SU-DHL-6 (cell line): Measurements from ENCODE around the gene AADAT.

Experiments
- H2AFZ ChIP-seq: fragments of 200-600 bp; sonication (generic); 2 replicates; pipeline ENCODE4 v1.6.1; 2014; ENCODE audit warnings: low read depth, mild to moderate bottlenecking, moderate library complexity, mixed read lengths, antibody characterized with exemption, low read length; ENCODE audit not compliant: severe bottlenecking
- H3F3A ChIP-seq: fragments of 200-600 bp; shearing (Covaris generic); 2 replicates; pipeline ENCODE4 v1.6.0; 2016; ENCODE audit warnings: antibody characterized with exemption, mild to moderate bottlenecking; ENCODE audit not compliant: insufficient read depth
- H3K27ac ChIP-seq: fragments of 200-600 bp; sonication (generic); 2 replicates; pipeline ENCODE4 v1.5.1; 2016; ENCODE audit warnings: low read depth, mild to moderate bottlenecking, low read length, moderate library complexity, mixed read lengths
- H3K27me3 ChIP-seq: fragments of 200-600 bp; sonication (generic), shearing (Covaris generic); 2 replicates; pipeline ENCODE4 v1.6.0; 2014; ENCODE audit warnings: mild to moderate bottlenecking, low read length
- H3K36me3 ChIP-seq: fragments of 200-600 bp; sonication (generic); 2 replicates; pipeline ENCODE4 v1.6.1; 2014; ENCODE audit warnings: mild to moderate bottlenecking, low read length, mixed read lengths
- H3K4me2 ChIP-seq: fragments of 300-600, 200-600 bp; shearing (Covaris generic), sonication (generic); 2 replicates; pipeline ENCODE4 v1.6.0; 2014; ENCODE audit warnings: low read length, low read depth, mild to moderate bottlenecking; ENCODE audit not compliant: poor library complexity, severe bottlenecking
- H3K4me3 ChIP-seq: fragments of 200-600 bp; sonication (generic); 2 replicates; pipeline ENCODE4 v1.5.1; 2014; ENCODE audit warnings: antibody characterized with exemption, low read length, mild to moderate bottlenecking, mixed read lengths; ENCODE audit not compliant: insufficient read depth, poor library complexity, severe bottlenecking
- H3K79me2 ChIP-seq: fragments of 200-600 bp; sonication (generic); 2 replicates; pipeline ENCODE4 v1.6.1; 2014; ENCODE audit warnings: mild to moderate bottlenecking, low read length, moderate library complexity; ENCODE audit not compliant: insufficient read depth
- H3K9ac ChIP-seq: fragments of 200-600 bp; sonication (generic); 2 replicates; pipeline ENCODE4 v1.7.0; 2014; ENCODE audit warnings: mild to moderate bottlenecking, low read length
- H3K9me2 ChIP-seq: fragments of 200-600 bp; sonication (generic); replicated peaks from 2 replicates; pipeline ENCODE4 v1.6.1; 2014; ENCODE audit warnings: low read length; ENCODE audit not compliant: insufficient read depth
- H3K9me3 ChIP-seq: fragments of 200-600 bp; sonication (generic); 2 replicates; pipeline ENCODE4 v1.6.1; 2014; ENCODE audit warnings: low read length, mixed read lengths; ENCODE audit not compliant: insufficient read depth
- H4K20me1 ChIP-seq: fragments of 200-600 bp; sonication (generic); 2 replicates; pipeline ENCODE4 v1.6.1; 2014; ENCODE audit warnings: low read depth, mild to moderate bottlenecking, antibody characterized with exemption, low read length, moderate library complexity, mixed read lengths
- EZH2phosphoT487 ChIP-seq: fragments of 200-600 bp; sonication (generic), shearing (Covaris generic); conservative IDR thresholded peaks from 2 replicates; pipeline ENCODE4 v1.6.1; 2018; ENCODE audit warnings: mild to moderate bottlenecking, antibody characterized with exemption, low read length, moderate library complexity, mixed read lengths
- TF ChIP-seq, protein P1 (sequence below): fragments of 200-600 bp; sonication (generic); IDR thresholded peaks from one replicate; pipeline ENCODE4 v1.5.1; 2017; ENCODE audit warnings: antibody characterized with exemption, mild to moderate bottlenecking, low read length, moderate library complexity; ENCODE audit not compliant: insufficient read depth, poor library complexity, severe bottlenecking

Gene AADAT

DNA sequence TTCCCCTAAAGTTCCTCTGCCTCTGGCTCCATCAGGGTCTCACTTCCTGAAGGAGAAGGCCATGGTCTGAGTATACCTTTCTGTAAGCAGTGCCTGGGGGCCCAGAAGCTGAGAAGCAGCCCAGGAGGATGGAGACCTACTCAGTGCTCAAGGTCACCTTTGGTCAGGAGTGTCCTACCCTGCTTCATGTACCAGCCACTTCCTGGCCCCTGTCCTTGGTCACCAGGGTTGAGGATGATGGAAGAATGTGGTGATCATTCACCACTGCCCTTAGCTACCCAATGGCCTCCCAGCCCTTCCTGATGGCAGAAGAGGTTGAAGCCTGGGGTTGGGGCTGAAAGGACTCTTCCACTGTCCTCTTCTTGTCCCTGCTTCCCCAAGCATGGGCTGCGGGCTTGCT is 54.5 kb downstream of the AADAT start:
- no peaks in the 10 kb centered on the region for H3K9me2 ChIP-seq
- TF ChIP-seq EZH2phosphoT487, result no peak
- TF ChIP-seq, protein P1, sequence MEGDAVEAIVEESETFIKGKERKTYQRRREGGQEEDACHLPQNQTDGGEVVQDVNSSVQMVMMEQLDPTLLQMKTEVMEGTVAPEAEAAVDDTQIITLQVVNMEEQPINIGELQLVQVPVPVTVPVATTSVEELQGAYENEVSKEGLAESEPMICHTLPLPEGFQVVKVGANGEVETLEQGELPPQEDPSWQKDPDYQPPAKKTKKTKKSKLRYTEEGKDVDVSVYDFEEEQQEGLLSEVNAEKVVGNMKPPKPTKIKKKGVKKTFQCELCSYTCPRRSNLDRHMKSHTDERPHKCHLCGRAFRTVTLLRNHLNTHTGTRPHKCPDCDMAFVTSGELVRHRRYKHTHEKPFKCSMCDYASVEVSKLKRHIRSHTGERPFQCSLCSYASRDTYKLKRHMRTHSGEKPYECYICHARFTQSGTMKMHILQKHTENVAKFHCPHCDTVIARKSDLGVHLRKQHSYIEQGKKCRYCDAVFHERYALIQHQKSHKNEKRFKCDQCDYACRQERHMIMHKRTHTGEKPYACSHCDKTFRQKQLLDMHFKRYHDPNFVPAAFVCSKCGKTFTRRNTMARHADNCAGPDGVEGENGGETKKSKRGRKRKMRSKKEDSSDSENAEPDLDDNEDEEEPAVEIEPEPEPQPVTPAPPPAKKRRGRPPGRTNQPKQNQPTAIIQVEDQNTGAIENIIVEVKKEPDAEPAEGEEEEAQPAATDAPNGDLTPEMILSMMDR, result no peak
- no peaks in the 10 kb centered on the region for H3K36me3 ChIP-seq
- no peak overlapping the region for H3K4me2 ChIP-seq
- H3K79me2 ChIP-seq, result no peaks in the 10 kb centered on the region
- no peak overlapping the region for H2AFZ ChIP-seq
- no peaks in the 10 kb centered on the region for H3K9me3 ChIP-seq
- no peaks in the 10 kb centered on the region for H4K20me1 ChIP-seq
- H3K4me3 ChIP-seq, result no peak overlapping the region
- no peak overlapping the region for H3K9ac ChIP-seq
- no peaks in the 10 kb centered on the region for H3F3A ChIP-seq
- no peak overlapping the region for H3K27ac ChIP-seq
- no peaks in the 10 kb centered on the region for H3K27me3 ChIP-seq

DNA sequence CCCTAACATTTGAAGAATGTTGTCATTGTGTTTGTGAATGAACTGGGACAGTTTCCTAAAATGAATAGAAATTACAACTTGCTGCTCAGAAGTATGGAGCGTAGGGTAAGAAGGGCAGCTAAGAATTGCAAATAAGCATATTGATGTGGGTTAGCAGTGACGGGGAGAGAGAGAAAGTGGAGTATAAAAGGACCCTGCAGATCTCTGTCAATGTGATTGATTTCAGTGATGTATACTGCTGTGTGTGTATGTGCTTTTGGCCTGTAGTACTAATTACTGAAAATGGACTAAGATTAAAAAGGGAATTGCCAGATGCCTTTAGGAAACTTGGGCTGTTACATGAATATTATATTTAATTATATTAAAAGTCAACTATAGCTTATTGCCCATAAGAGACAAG is 55.8 kb downstream of the AADAT start:
- Histone ChIP-seq H3K9ac (no peak overlapping the region), H3K9me2 (no peaks in the 10 kb centered on the region), H3K4me3 (no peak overlapping the region), H3K36me3 (no peaks in the 10 kb centered on the region), H3K4me2 (no peak overlapping the region), H3K79me2 (no peaks in the 10 kb centered on the region), H3K9me3 (no peaks in the 10 kb centered on the region), H3F3A (no peaks in the 10 kb centered on the region), H2AFZ (no peak overlapping the region), H3K27ac (no peak overlapping the region), H3K27me3 (no peaks in the 10 kb centered on the region), H4K20me1 (no peaks in the 10 kb centered on the region)
- TF ChIP-seq EZH2phosphoT487, result no peak
- TF ChIP-seq, protein P1, result no peak

DNA sequence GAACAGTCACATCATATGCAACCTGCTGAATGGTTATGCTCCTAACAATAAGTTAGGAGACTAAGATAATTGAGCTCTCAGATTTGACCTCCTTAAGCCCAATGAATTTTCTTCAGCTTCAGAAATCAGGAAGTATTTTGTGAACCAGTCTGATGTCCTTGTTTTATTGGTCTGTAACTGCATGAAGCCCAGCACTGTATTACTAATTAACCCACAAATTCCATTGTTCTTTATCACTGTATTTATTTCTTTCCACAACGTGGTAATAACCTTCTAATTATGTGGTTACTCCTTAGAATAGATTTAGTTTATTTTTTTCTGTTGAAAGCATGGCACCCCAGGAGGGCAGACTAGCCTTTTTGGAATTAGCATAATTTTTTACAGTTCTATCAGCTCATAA is 59.6 kb downstream of the AADAT start:
- H3K79me2 ChIP-seq, result no peaks in the 10 kb centered on the region
- no peak overlapping the region for H3K4me2 ChIP-seq

More for the DNA sequence above, 59.6 kb downstream of the AADAT start:
- TF ChIP-seq, protein P1, result no peak
- TF ChIP-seq EZH2phosphoT487, result no peak
- Histone ChIP-seq H3K9ac (no peak overlapping the region), H2AFZ (no peak overlapping the region), H3K36me3 (no peaks in the 10 kb centered on the region), H3K27ac (no peak overlapping the region), H3K9me2 (no peaks in the 10 kb centered on the region), H3F3A (no peaks in the 10 kb centered on the region), H3K27me3 (no peaks in the 10 kb centered on the region), H4K20me1 (no peaks in the 10 kb centered on the region), H3K9me3 (no peaks in the 10 kb centered on the region), H3K4me3 (no peak overlapping the region)
